Endothelial cell of umbilical vein (primary cell): ENCODE data around the gene SLCO4C1. TPM values are rescaled to one million over a fixed set of nuclear protein-coding genes. Genes with fewer than 3 reads are reported as not detected.

Experiments used
- BruUV-seq: library from RNA; stranded (reverse); fragments of 400-500 nt; replicated peaks from 2 replicates; lab custom pipeline; 2021; lab: Mats Ljungman, UMichigan
- CTCF ChIA-PET: fragments of 300-600, 350-600 bp; sonication (Branson Sonifier 250); formaldehyde crosslinking; loops from one replicate; lab custom pipeline; 2021; ENCODE audit warnings: antibody characterized with exemption, inconsistent platforms; lab: Charles Lee
- POLR2A ChIA-PET: fragments of 300-600, 350-600 bp; sonication (Branson Sonifier 250); formaldehyde crosslinking; loops from one replicate; lab custom pipeline; 2021; ENCODE audit warnings: antibody characterized with exemption, inconsistent platforms; lab: Charles Lee
- DNase-seq: peaks from one replicate; pipeline ENCODE4 v3.0.0-alpha.2; 2011; ENCODE audit warnings: low read depth, low spot score
- FAIRE-seq: peaks from 2 replicates; lab custom pipeline; 2011; peaks lifted over from hg19 to GRCh38; lab: Jason Lieb, UNC
- H2AFZ ChIP-seq: 2 replicates; pipeline ENCODE4 v1.6.0; 2012; ENCODE audit warnings: low read depth, low read length, control low read depth, inconsistent platforms
- H3K27ac ChIP-seq: 2 replicates; pipeline ENCODE4 v1.5.1; 2011; ENCODE audit warnings: low read depth, mild to moderate bottlenecking, control low read depth, low read length, moderate library complexity; ENCODE audit not compliant: insufficient read depth
- H3K27me3 ChIP-seq, 2 experiments: 2 replicates each; pipeline versions ENCODE4 v1.6.0 to v1.6.1; 2011; ENCODE audit warnings: low read length in 2 of 2, mixed read lengths in 1 of 2; ENCODE audit not compliant: control insufficient read depth in 2 of 2, insufficient read depth in 2 of 2
- H3K36me3 ChIP-seq, 2 experiments: 2 replicates in 1 of 2; 3 replicates in 1 of 2; pipeline ENCODE4 v1.5.1; 2011; ENCODE audit warnings: low read length in 2 of 2, mild to moderate bottlenecking in 1 of 2, moderate library complexity in 1 of 2; ENCODE audit not compliant: control insufficient read depth in 2 of 2, insufficient read depth in 2 of 2; ENCODE audit errors: extremely low read depth in 1 of 2
- H3K4me1 ChIP-seq: 3 replicates; pipeline ENCODE4 v1.5.1; 2011; ENCODE audit warnings: mild to moderate bottlenecking, low read length; ENCODE audit not compliant: control insufficient read depth, insufficient read depth; ENCODE audit errors: extremely low read depth
- H3K4me2 ChIP-seq: 2 replicates; pipeline ENCODE4 v1.6.1; 2011; ENCODE audit warnings: low read length, control low read depth, mixed read lengths; ENCODE audit not compliant: insufficient read depth
- H3K4me3 ChIP-seq, 3 experiments: fragments of 200-600 bp in 1 of 3; sonication (generic), shearing (Covaris generic) in 1 of 3; replicated peaks in 1 of 3; 2 replicates each; pipeline ENCODE4 v1.5.1; 2011 to 2016; ENCODE audit warnings: control low read depth in 3 of 3, low read length in 3 of 3, mild to moderate bottlenecking in 2 of 3, inconsistent platforms in 1 of 3, low read depth in 1 of 3, moderate library complexity in 1 of 3; ENCODE audit not compliant: insufficient read depth in 1 of 3
- H3K79me2 ChIP-seq: 2 replicates; pipeline ENCODE4 v1.6.0; 2012; ENCODE audit warnings: low read length, inconsistent platforms; ENCODE audit not compliant: control insufficient read depth, insufficient read depth
- H3K9ac ChIP-seq: replicated peaks from 2 replicates; pipeline ENCODE3; 2011; ENCODE audit warnings: low read length, control low read depth; ENCODE audit not compliant: insufficient read depth; ENCODE audit errors: extremely low read depth
- H3K9me1 ChIP-seq: replicated peaks from 3 replicates; pipeline ENCODE4 v1.6.0; 2011; ENCODE audit warnings: mild to moderate bottlenecking, low read length; ENCODE audit not compliant: control insufficient read depth, insufficient read depth; ENCODE audit errors: extremely low read depth
- H3K9me3 ChIP-seq: replicated peaks from 2 replicates; pipeline ENCODE4 v1.5.1; 2012; ENCODE audit warnings: low read length, inconsistent platforms; ENCODE audit not compliant: control insufficient read depth, insufficient read depth
- H4K20me1 ChIP-seq: replicated peaks from 2 replicates; pipeline ENCODE3; 2011; ENCODE audit warnings: mild to moderate bottlenecking, low read length; ENCODE audit not compliant: control insufficient read depth, insufficient read depth; ENCODE audit errors: extremely low read depth
- FOS ChIP-seq: IDR thresholded peaks from 2 replicates; pipeline ENCODE4 v1.6.1; 2011; ENCODE audit warnings: mild to moderate bottlenecking, low read length, moderate library complexity, borderline replicate concordance; ENCODE audit not compliant: insufficient read depth
- GATA2 ChIP-seq: IDR thresholded peaks from 2 replicates; pipeline ENCODE4 v1.7.0; 2011; ENCODE audit warnings: low read depth, mild to moderate bottlenecking, moderate library complexity, mixed read lengths, low read length; ENCODE audit not compliant: insufficient read length, insufficient read depth
- JUN ChIP-seq: IDR thresholded peaks from 2 replicates; pipeline ENCODE4 v1.6.1; 2011; ENCODE audit warnings: borderline replicate concordance, low read depth; ENCODE audit not compliant: insufficient read length, insufficient read depth
- POLR2AphosphoS5 ChIP-seq: IDR thresholded peaks from 2 replicates; pipeline ENCODE4 v1.6.1; 2012; ENCODE audit warnings: low read depth, mild to moderate bottlenecking, control low read depth, low read length, moderate library complexity; ENCODE audit not compliant: insufficient read depth
- dilution Hi-C: fragments of 300-500 bp; cut with MboI; formaldehyde crosslinking; loops from one replicate; pipeline ENCODE4 v1.15.0; 2019; ENCODE audit warnings: low sequenced_read_pairs; ENCODE audit not compliant: extremely low pct_ligation_motif_present
- intact Hi-C: fragments of 100-400 bp; cut with micrococcal nuclease; formaldehyde crosslinking; loops from one replicate; pipeline ENCODE4 v1.10.0; 2022
- polyA plus RNA-seq, 4 experiments: library from polyadenylated mRNA; depleted of rRNA in 3 of 4; stranded (reverse) in 3 of 4; unstranded in 1 of 4; fragments of >200 nt; gene quantifications; 2 replicates each; pipeline versions ENCODE4 v1.2.1 to v1.2.3, GENCODE V29; 2011 to 2012; ENCODE audit warnings: missing spikeins in 1 of 4
- total RNA-seq: library from RNA; stranded (reverse); gene quantifications from 2 replicates; pipeline ENCODE4 v1.2.3, GENCODE V29; 2021
- TF ChIP-seq, protein P1 (sequence below), 2 donors: IDR thresholded peaks; 1 replicate in 1 of 2; 2 replicates in 1 of 2; pipeline ENCODE4 v1.5.1; 2011; ENCODE audit warnings: low read length in 2 of 2, mild to moderate bottlenecking in 2 of 2, moderate library complexity in 2 of 2, control low read depth in 1 of 2, inconsistent platforms in 1 of 2, low read depth in 1 of 2; ENCODE audit not compliant: insufficient read depth in 1 of 2; ENCODE audit errors: extremely low read depth in 1 of 2
- TF ChIP-seq, protein P2 (sequence below): IDR thresholded peaks from 2 replicates; pipeline ENCODE4 v1.6.1; 2011; ENCODE audit not compliant: insufficient read depth, insufficient read length

SLCO4C1 gene
- total and polyA plus RNA-seq, 2 donors (not counting 3 experiments of a cell fraction or from before 2014, with no cell fraction given): 0.03 TPM; not detected in 1

DNA sequence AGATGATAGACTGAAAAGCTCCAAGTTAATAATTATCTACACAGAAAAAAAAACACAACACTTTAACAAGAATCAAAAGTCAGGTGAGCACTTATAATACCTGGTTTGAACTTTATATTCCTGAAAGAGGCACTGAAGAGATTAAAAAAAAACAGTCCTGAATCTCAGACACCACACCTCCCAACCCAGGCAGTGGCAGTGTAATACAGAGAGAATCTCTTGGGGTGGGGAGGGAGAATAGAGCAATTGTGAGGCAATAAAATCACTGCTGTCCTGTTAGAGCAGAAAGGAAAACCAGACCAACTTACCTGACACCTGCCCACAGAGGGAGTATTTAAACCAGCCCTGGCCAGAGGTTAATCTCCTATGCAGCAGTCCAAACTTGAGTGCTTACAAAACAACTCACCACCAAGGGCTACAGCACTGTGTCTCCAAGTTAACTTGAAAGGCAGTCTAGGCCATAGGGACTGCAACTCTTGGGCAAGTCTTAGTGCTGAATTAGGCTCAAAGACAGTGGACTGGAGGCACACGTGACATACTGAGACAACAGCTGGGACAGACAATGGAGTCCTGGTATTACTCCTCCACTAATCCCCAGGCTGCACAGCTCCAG lies 54.2 kb downstream of the SLCO4C1 start:
- intact Hi-C loops: no loop called here
- Histone ChIP-seq H3K27ac (no peak overlapping the region), H3K79me2 (no peaks in the 10 kb centered on the region), H3K9me1 (no peaks in the 10 kb centered on the region), H3K4me2 (no peak overlapping the region), H2AFZ (no peak overlapping the region), H4K20me1 (no peaks in the 10 kb centered on the region), H3K4me1 (no peaks in the 10 kb centered on the region), H3K4me3 (no peak overlapping the region), H3K9ac (no peak overlapping the region), H3K9me3 (no peaks in the 10 kb centered on the region), H3K36me3 (no peaks in the 10 kb centered on the region), H3K27me3 (no peaks in the 10 kb centered on the region)
- CTCF ChIA-PET: no interaction called here
- POLR2A ChIA-PET: no interaction called here
- DNase-seq (no peak), FAIRE-seq (no peak)
- TF ChIP-seq FOS: no peak
- TF ChIP-seq JUN: no peak
- no peak for TF ChIP-seq POLR2AphosphoS5
- TF ChIP-seq, protein P1, sequence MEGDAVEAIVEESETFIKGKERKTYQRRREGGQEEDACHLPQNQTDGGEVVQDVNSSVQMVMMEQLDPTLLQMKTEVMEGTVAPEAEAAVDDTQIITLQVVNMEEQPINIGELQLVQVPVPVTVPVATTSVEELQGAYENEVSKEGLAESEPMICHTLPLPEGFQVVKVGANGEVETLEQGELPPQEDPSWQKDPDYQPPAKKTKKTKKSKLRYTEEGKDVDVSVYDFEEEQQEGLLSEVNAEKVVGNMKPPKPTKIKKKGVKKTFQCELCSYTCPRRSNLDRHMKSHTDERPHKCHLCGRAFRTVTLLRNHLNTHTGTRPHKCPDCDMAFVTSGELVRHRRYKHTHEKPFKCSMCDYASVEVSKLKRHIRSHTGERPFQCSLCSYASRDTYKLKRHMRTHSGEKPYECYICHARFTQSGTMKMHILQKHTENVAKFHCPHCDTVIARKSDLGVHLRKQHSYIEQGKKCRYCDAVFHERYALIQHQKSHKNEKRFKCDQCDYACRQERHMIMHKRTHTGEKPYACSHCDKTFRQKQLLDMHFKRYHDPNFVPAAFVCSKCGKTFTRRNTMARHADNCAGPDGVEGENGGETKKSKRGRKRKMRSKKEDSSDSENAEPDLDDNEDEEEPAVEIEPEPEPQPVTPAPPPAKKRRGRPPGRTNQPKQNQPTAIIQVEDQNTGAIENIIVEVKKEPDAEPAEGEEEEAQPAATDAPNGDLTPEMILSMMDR (IDR thresholded peaks at IDR 0.05; ENCODE audit: extremely low read depth in 1 of 2, insufficient read depth in 1 of 2, low read depth in 1 of 2, low read length in 2 of 2): no peak
- TF ChIP-seq, protein P2, sequence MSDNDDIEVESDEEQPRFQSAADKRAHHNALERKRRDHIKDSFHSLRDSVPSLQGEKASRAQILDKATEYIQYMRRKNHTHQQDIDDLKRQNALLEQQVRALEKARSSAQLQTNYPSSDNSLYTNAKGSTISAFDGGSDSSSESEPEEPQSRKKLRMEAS: no peak
- TF ChIP-seq GATA2: no peak
- dilution Hi-C loops: no loop called here
- no TSS peak for BruUV-seq
